Measurements from ENCODE around the gene DAPK1. TPM values are rescaled to one million over a fixed set of nuclear protein-coding genes. Genes with fewer than 3 reads are reported as not detected.

The DAPK1 gene
- total RNA-seq (2022): 19.7 and 35.7 TPM in 2 replicates
- Bru-seq, nascent RNA: percentile 66 among the genes with signal in this experiment
- BruChase-seq, experiment 1, labeled RNA remaining after a 6-hour chase: percentile 59 among the genes with signal in this experiment
- BruChase-seq, experiment 2, labeled RNA remaining after a 2-hour chase: percentile 60 among the genes with signal in this experiment
- long read RNA-seq, full-length matches to known transcripts: 7 of 25 reads
- long read RNA-seq, partial matches to known transcripts: 13 of 25 reads
- long read RNA-seq, other reads (novel, unspliced or antisense): 5 of 25 reads

DNA sequence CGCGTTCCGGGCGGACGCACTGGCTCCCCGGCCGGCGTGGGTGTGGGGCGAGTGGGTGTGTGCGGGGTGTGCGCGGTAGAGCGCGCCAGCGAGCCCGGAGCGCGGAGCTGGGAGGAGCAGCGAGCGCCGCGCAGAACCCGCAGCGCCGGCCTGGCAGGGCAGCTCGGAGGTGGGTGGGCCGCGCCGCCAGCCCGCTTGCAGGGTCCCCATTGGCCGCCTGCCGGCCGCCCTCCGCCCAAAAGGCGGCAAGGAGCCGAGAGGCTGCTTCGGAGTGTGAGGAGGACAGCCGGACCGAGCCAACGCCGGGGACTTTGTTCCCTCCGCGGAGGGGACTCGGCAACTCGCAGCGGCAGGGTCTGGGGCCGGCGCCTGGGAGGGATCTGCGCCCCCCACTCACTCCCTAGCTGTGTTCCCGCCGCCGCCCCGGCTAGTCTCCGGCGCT is at the start of gene DAPK1:
Gene DAPK1 (plus strand): TSS at position 264 of the 442 bp plus-strand sequence. CDS start 1,211 bp downstream, outside the sequence.
- peaks cover 15% of the 10 kb centered on the region for H3K36me3 Mint-ChIP-seq (ENCODE audit: insufficient read depth, unreplicated experiment)
- DNase-seq (ENCODE audit: unreplicated experiment): peak; percentile 12
- H3K9me3 Mint-ChIP-seq (ENCODE audit: unreplicated experiment): no peaks in the 10 kb centered on the region
- no peaks in the 10 kb centered on the region for H3K27me3 Mint-ChIP-seq (ENCODE audit: insufficient read depth, unreplicated experiment)
- POLR2A ChIA-PET: interaction anchor here (0.5 to 2.8 kb wide), 16 partner anchors 11 to 477 kb away, joined by 3 to 32 read pairs (median 4); no protein-coding TSS in a partner anchor
- intact Hi-C loops (cut with micrococcal nuclease): loop anchor here (1.0 to 5.0 kb wide), 2 partner anchors 160 to 165 kb away; no protein-coding TSS in a partner anchor
- H3K4me1 Mint-ChIP-seq (ENCODE audit: insufficient read depth, unreplicated experiment): peaks cover 17% of the 10 kb centered on the region
- CTCF ChIA-PET: interaction anchor here (0.7 to 2.5 kb wide), 16 partner anchors 9 to 548 kb away, joined by 3 to 9 read pairs (median 4); no protein-coding TSS in a partner anchor
- TF ChIP-seq CTCF (IDR thresholded peaks at IDR 0.05; ENCODE audit: unreplicated experiment): no peak
- no TSS peak for BruUV-seq (replicated peaks)
- peak within 1 kb of the TSS; percentile 12 for H3K27ac Mint-ChIP-seq (ENCODE audit: low read depth, unreplicated experiment)
- peak within 1 kb of the TSS; percentile 73 for H3K4me3 Mint-ChIP-seq (ENCODE audit: unreplicated experiment)

- no TSS peak for BruUV-seq (replicated peaks)
- Mint-ChIP-seq H3K27ac (ENCODE audit: low read depth, unreplicated experiment) (no peak overlapping the region), H3K4me1 (ENCODE audit: insufficient read depth, unreplicated experiment) (no peaks in the 10 kb centered on the region)
These were observed 46.5 kb upstream of the DAPK1 start for GRCh38 chr9:87451149-87451548.

GRCh38 chr9:87455407-87455806 is 42.3 kb upstream of the DAPK1 start:
- intact Hi-C loops (cut with micrococcal nuclease): no loop called here
- no peak for DNase-seq (ENCODE audit: unreplicated experiment)
- Mint-ChIP-seq H3K9me3 (ENCODE audit: unreplicated experiment) (peaks cover 10% of the 10 kb centered on the region), H3K27me3 (ENCODE audit: insufficient read depth, unreplicated experiment) (no peaks in the 10 kb centered on the region), H3K4me3 (ENCODE audit: unreplicated experiment) (no peak overlapping the region), H3K4me1 (ENCODE audit: insufficient read depth, unreplicated experiment) (no peaks in the 10 kb centered on the region), H3K36me3 (ENCODE audit: insufficient read depth, unreplicated experiment) (no peaks in the 10 kb centered on the region), H3K27ac (ENCODE audit: low read depth, unreplicated experiment) (no peak overlapping the region)
- no peak for TF ChIP-seq CTCF (IDR thresholded peaks at IDR 0.05; ENCODE audit: unreplicated experiment)
- no TSS peak for BruUV-seq (replicated peaks)
- ChIA-PET CTCF (no interaction called here), POLR2A (no interaction called here)

More at GRCh38 chr9:87451149-87451548, 46.5 kb upstream of the DAPK1 start:
- Mint-ChIP-seq H3K9me3 (ENCODE audit: unreplicated experiment) (no peaks in the 10 kb centered on the region), H3K36me3 (ENCODE audit: insufficient read depth, unreplicated experiment) (no peaks in the 10 kb centered on the region), H3K27me3 (ENCODE audit: insufficient read depth, unreplicated experiment) (no peaks in the 10 kb centered on the region), H3K4me3 (ENCODE audit: unreplicated experiment) (no peak overlapping the region)
- ChIA-PET CTCF (no interaction called here), POLR2A (no interaction called here)
- DNase-seq (ENCODE audit: unreplicated experiment): no peak
- TF ChIP-seq CTCF (IDR thresholded peaks at IDR 0.05; ENCODE audit: unreplicated experiment): no peak
- intact Hi-C loops (cut with micrococcal nuclease): no loop called here

DNA sequence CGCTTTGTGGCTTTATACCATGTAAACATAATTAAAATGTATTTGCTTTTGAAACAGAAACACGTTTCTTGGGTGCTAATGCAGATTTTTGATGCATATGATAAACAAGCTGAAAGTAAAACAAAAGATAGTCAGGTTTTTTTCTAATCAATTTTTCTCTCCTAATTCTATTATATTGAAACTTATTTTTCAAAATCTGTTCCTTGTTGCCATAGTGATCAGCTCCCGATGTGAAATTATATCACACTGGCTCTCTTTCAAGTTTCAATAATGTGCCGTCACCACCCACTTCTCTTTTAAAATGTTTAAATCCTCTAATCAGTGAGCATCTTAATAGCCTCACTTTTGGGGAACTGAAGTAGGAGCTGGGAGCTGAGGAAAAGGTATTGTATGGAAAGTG is 36.4 kb upstream of the DAPK1 start:
- no peaks in the 10 kb centered on the region for H3K27me3 Mint-ChIP-seq (ENCODE audit: insufficient read depth, unreplicated experiment)
- no peak overlapping the region for H3K27ac Mint-ChIP-seq (ENCODE audit: low read depth, unreplicated experiment)
- H3K4me3 Mint-ChIP-seq (ENCODE audit: unreplicated experiment): no peak overlapping the region

More for the DNA sequence above, 36.4 kb upstream of the DAPK1 start:
- BruUV-seq (replicated peaks): no TSS peak
- Mint-ChIP-seq H3K36me3 (ENCODE audit: insufficient read depth, unreplicated experiment) (no peaks in the 10 kb centered on the region), H3K9me3 (ENCODE audit: unreplicated experiment) (peaks cover 10% of the 10 kb centered on the region), H3K4me1 (ENCODE audit: insufficient read depth, unreplicated experiment) (peaks cover 6% of the 10 kb centered on the region)
- no peak for TF ChIP-seq CTCF (IDR thresholded peaks at IDR 0.05; ENCODE audit: unreplicated experiment)
- CTCF ChIA-PET: interaction anchor here (0.6 kb wide), 1 partner anchor 286 kb away, joined by 3 read pairs; no protein-coding TSS in a partner anchor
- POLR2A ChIA-PET: interaction anchor here (0.6 kb wide), 1 partner anchor 16 kb away, joined by 3 read pairs; no protein-coding TSS in a partner anchor
- DNase-seq (ENCODE audit: unreplicated experiment): no peak
- intact Hi-C loops (cut with micrococcal nuclease): no loop called here

All from MCF 10A (cell line).